ENCODE data around the gene NIPA2. TPM values are rescaled to one million over a fixed set of nuclear protein-coding genes. Genes with fewer than 3 reads are reported as not detected.
A peak's percentile ranks its signal among the peaks of the same experiment; 100 is the strongest.

The NIPA2 gene
- total RNA-seq, 4 donors from 2014 or later: 14.7 to 78.6 (median 50.4) TPM

- WGBS, 2 donors (ENCODE audit: low coverage in 1 of 2): 86 to 92% methylated on average over 4 to 10 of the region's 10 CpGs
- no peak for TF ChIP-seq CTCF (IDR thresholded peaks at IDR 0.05)
- TF ChIP-seq EP300 (IDR thresholded peaks at IDR 0.05; ENCODE audit: low read depth): no peak
- TF ChIP-seq POLR2A (IDR thresholded peaks at IDR 0.05): no peak
- TF ChIP-seq POLR2AphosphoS5 (IDR thresholded peaks at IDR 0.05): no peak
- peaks cover 0 to 51% (median 21%) of the 10 kb centered on the region in 4 donors for H3K36me3 ChIP-seq
- no peak overlapping the region for H3K27ac ChIP-seq
- intact Hi-C loops (cut with DNase I; ENCODE audit: low total_unique reads) (no loop called here), in situ Hi-C loops (cut with MboI; ENCODE audit: low pct_ligation_motif_present in 1 of 4, low pct_unique_long_range_greater_than_20kb in 1 of 4, low sequenced_read_pairs in 3 of 4) (no loop called here)
- DNase-seq: no peak
- H3K9me3 ChIP-seq: no peaks in the 10 kb centered on the region
- no peak overlapping the region for H3K4me3 ChIP-seq
- H3K27me3 ChIP-seq: no peaks in the 10 kb centered on the region
- H3K4me1 ChIP-seq: no peaks in the 10 kb centered on the region
These were observed 39.6 kb downstream of the NIPA2 start for GRCh38 chr15:22878103-22878502.

- WGBS, 2 donors (ENCODE audit: low coverage in 1 of 2): 74 to 90% methylated on average over 8 to 33 of the region's 33 CpGs
- no peak overlapping the region for H3K27ac ChIP-seq
- intact Hi-C loops (cut with DNase I; ENCODE audit: low total_unique reads): no loop called here
- no peak for DNase-seq
- TF ChIP-seq POLR2AphosphoS5 (IDR thresholded peaks at IDR 0.05): no peak
- TF ChIP-seq POLR2A (IDR thresholded peaks at IDR 0.05): no peak
- TF ChIP-seq EP300 (IDR thresholded peaks at IDR 0.05; ENCODE audit: low read depth): no peak
- TF ChIP-seq CTCF (IDR thresholded peaks at IDR 0.05): no peak
- in situ Hi-C loops (cut with MboI; ENCODE audit: low pct_ligation_motif_present in 1 of 4, low pct_unique_long_range_greater_than_20kb in 1 of 4, low sequenced_read_pairs in 3 of 4): no loop called here
- H3K27me3 ChIP-seq: no peaks in the 10 kb centered on the region
- H3K9me3 ChIP-seq: no peaks in the 10 kb centered on the region
- H3K4me3 ChIP-seq: no peak overlapping the region
- peaks cover 0 to 12% (median 5%) of the 10 kb centered on the region in 4 donors for H3K4me1 ChIP-seq
- H3K36me3 ChIP-seq: peaks cover 0 to 33% (median 11%) of the 10 kb centered on the region in 4 donors
These were observed 41.9 kb downstream of the NIPA2 start for GRCh38 chr15:22880068-22880980.

- no peaks in the 10 kb centered on the region for H3K27me3 ChIP-seq
- H3K9me3 ChIP-seq: no peaks in the 10 kb centered on the region
- H3K4me3 ChIP-seq: no peak overlapping the region
- H3K4me1 ChIP-seq: peaks cover 0 to 15% (median 5%) of the 10 kb centered on the region in 4 donors
- in situ Hi-C loops (cut with MboI; ENCODE audit: low pct_ligation_motif_present in 1 of 4, low pct_unique_long_range_greater_than_20kb in 1 of 4, low sequenced_read_pairs in 3 of 4) (no loop called here), intact Hi-C loops (cut with DNase I; ENCODE audit: low total_unique reads) (no loop called here)
- WGBS, 2 donors (ENCODE audit: low coverage in 1 of 2): 80% methylated on average over 1 to 18 of the region's 19 CpGs
- DNase-seq: no peak
- TF ChIP-seq POLR2AphosphoS5 (IDR thresholded peaks at IDR 0.05): peak in 1 of 3 donors; percentile 21
- no peak for TF ChIP-seq POLR2A (IDR thresholded peaks at IDR 0.05)
- TF ChIP-seq EP300 (IDR thresholded peaks at IDR 0.05; ENCODE audit: low read depth): no peak
- no peak for TF ChIP-seq CTCF (IDR thresholded peaks at IDR 0.05)
- H3K27ac ChIP-seq: no peak overlapping the region
- H3K36me3 ChIP-seq: peaks cover 0 to 33% (median 11%) of the 10 kb centered on the region in 4 donors
These were observed 42.7 kb downstream of the NIPA2 start for GRCh38 chr15:22880981-22881738.

All from transverse colon (tissue), 4 donors.